B cell (primary cell): ENCODE results near the gene RBM6.

Experiments used
- CTCF ChIP-seq: fragments of 200-600 bp; IDR thresholded peaks from one replicate; pipeline ENCODE4 v1.8.0; 2022; ENCODE audit warnings: antibody characterized with exemption, mild to moderate bottlenecking
- EZH2 ChIP-seq: IDR thresholded peaks from 2 replicates; pipeline ENCODE4 v1.6.1; 2012; ENCODE audit warnings: borderline replicate concordance, low read depth, mild to moderate bottlenecking, moderate library complexity, low read length; ENCODE audit not compliant: insufficient read depth, poor library complexity, severe bottlenecking

- no peak for TF ChIP-seq CTCF
- no peak for TF ChIP-seq EZH2
Measured at GRCh38 chr3:50119786-50120185, 179.8 kb downstream of the RBM6 start.
